Gastrocnemius medialis (tissue), 4 donors: ENCODE data around the gene MPC1.

Source experiments
- POLR2A ChIP-seq, 2 donors: fragments of 450-650 bp; IDR thresholded peaks; one replicate each; pipeline ENCODE4 v1.6.1; 2017; ENCODE audit warnings: antibody characterized with exemption in 2 of 2, mild to moderate bottlenecking in 2 of 2, moderate library complexity in 2 of 2
- TF ChIP-seq, protein P1 (sequence below), 5 experiments: fragments of 450-650 bp in 3 of 5; fragments of 200-600 bp in 2 of 5; sonication (generic) in 2 of 5; IDR thresholded peaks in 4 of 5; conservative IDR thresholded peaks in 1 of 5; 1 replicate in 4 of 5; 2 replicates in 1 of 5; pipeline ENCODE4 v1.5.1; 2016 to 2019; ENCODE audit warnings: antibody characterized with exemption in 5 of 5, mild to moderate bottlenecking in 3 of 5, moderate library complexity in 3 of 5

DNA sequence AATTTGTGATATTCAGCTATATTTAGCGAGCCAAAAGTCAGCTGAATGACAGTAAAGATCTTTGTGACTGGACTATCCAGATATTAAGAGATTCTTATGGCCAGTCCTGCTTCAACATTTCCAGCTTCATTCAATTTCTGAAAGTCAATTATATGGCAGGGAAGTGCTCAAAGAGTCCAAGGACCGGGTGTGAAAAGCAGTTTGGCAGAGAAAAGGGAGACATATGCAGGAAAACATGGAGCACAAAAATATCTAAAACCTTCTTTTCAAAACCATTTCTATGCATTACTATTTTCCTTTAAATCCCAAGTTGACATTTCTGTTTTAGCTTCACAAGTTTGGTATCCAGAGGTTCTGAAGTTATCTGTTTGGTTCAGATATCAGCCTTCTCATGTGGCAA lies 5.0 kb downstream of the MPC1 start:
- TF ChIP-seq, protein P1, sequence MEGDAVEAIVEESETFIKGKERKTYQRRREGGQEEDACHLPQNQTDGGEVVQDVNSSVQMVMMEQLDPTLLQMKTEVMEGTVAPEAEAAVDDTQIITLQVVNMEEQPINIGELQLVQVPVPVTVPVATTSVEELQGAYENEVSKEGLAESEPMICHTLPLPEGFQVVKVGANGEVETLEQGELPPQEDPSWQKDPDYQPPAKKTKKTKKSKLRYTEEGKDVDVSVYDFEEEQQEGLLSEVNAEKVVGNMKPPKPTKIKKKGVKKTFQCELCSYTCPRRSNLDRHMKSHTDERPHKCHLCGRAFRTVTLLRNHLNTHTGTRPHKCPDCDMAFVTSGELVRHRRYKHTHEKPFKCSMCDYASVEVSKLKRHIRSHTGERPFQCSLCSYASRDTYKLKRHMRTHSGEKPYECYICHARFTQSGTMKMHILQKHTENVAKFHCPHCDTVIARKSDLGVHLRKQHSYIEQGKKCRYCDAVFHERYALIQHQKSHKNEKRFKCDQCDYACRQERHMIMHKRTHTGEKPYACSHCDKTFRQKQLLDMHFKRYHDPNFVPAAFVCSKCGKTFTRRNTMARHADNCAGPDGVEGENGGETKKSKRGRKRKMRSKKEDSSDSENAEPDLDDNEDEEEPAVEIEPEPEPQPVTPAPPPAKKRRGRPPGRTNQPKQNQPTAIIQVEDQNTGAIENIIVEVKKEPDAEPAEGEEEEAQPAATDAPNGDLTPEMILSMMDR (IDR thresholded peaks at IDR 0.05 in 4 of 5, conservative IDR thresholded peaks at IDR 0.05 in 1 of 5), result no peak
- no peak for TF ChIP-seq POLR2A (IDR thresholded peaks at IDR 0.05)
